ENCODE measurements around the gene FBXO28. TPM values are rescaled to one million over a fixed set of nuclear protein-coding genes. Genes with fewer than 3 reads are reported as not detected.
A peak's percentile ranks its signal among the peaks of the same experiment; 100 is the strongest.
"Not testable (repeated sequence)": the region's sequence is repeated elsewhere in the genome, so short reads cannot be mapped to it uniquely, and the experiment has no call there.

FBXO28 gene
- total RNA-seq, 5 donors from 2014 or later (not counting 1 experiment from before 2014, with no cell fraction given), result 25.9 to 34.8 (median 33.3) TPM

- POLR2A ChIA-PET, result no interaction called here
- no peak for ATAC-seq (replicated peaks in 1 of 4)
Observed at GRCh38 chr1:224199679-224200078, 85.8 kb downstream of the FBXO28 start.

GRCh38 chr1:224201383-224201782 is 87.5 kb downstream of the FBXO28 start:
- Histone ChIP-seq H3K27me3 (replicated peaks in 1 of 2; ENCODE audit: control insufficient read depth in 2 of 2, extremely low read depth in 1 of 2, insufficient read depth in 2 of 2, low read length in 1 of 2) (no peaks in the 10 kb centered on the region), H3K9me3 (no peaks in the 10 kb centered on the region), H3K4me3 (ENCODE audit: control insufficient read depth in 1 of 2, extremely low read depth in 1 of 2, low read length in 1 of 2) (no peak overlapping the region), H3K4me1 (ENCODE audit: control insufficient read depth in 1 of 2, extremely low read depth in 1 of 2, insufficient read depth in 2 of 2, low read length in 2 of 2) (peaks cover 0 to 11% of the 10 kb centered on the region in 2 experiments), H3K27ac (ENCODE audit: low read length) (no peak overlapping the region), H3K36me3 (ENCODE audit: control insufficient read depth in 2 of 2, extremely low read depth in 1 of 2, insufficient read depth in 1 of 2, low read length in 1 of 2) (no peaks in the 10 kb centered on the region)
- DNase-seq (no peak), ATAC-seq (replicated peaks in 1 of 4) (no peak)
- ChIA-PET POLR2A (no interaction called here), CTCF (no interaction called here)
- H3K27me3 Mint-ChIP-seq, result no peaks in the 10 kb centered on the region
- peaks cover 4% of the 10 kb centered on the region for H3K36me3 Mint-ChIP-seq
- peaks cover 9 to 15% (median 15%) of the 10 kb centered on the region in 3 donors for H3K4me1 Mint-ChIP-seq
- H3K9me3 Mint-ChIP-seq, result no peaks in the 10 kb centered on the region
- H3K4me3 Mint-ChIP-seq, result no peak overlapping the region
- WGBS (ENCODE audit: insufficient coverage), result 100% methylated on average over 2 of the region's 5 CpGs
- H3K27ac Mint-ChIP-seq, result no peak overlapping the region

More at GRCh38 chr1:224199679-224200078, 85.8 kb downstream of the FBXO28 start:
- Mint-ChIP-seq H3K4me1 (peaks cover 3 to 9% (median 6%) of the 10 kb centered on the region in 3 donors), H3K4me3 (no peak overlapping the region), H3K36me3 (peaks cover 11% of the 10 kb centered on the region), H3K27ac (no peak overlapping the region), H3K9me3 (no peaks in the 10 kb centered on the region), H3K27me3 (no peaks in the 10 kb centered on the region)
- Histone ChIP-seq H3K4me3 (ENCODE audit: control insufficient read depth in 1 of 2, extremely low read depth in 1 of 2, low read length in 1 of 2) (no peak overlapping the region), H3K27me3 (replicated peaks in 1 of 2; ENCODE audit: control insufficient read depth in 2 of 2, extremely low read depth in 1 of 2, insufficient read depth in 2 of 2, low read length in 1 of 2) (no peaks in the 10 kb centered on the region), H3K27ac (ENCODE audit: low read length) (no peak overlapping the region), H3K36me3 (ENCODE audit: control insufficient read depth in 2 of 2, extremely low read depth in 1 of 2, insufficient read depth in 1 of 2, low read length in 1 of 2) (no peaks in the 10 kb centered on the region), H3K9me3 (no peaks in the 10 kb centered on the region), H3K4me1 (ENCODE audit: control insufficient read depth in 1 of 2, extremely low read depth in 1 of 2, insufficient read depth in 2 of 2, low read length in 2 of 2) (peaks cover 0 to 2% of the 10 kb centered on the region in 2 experiments)
- CTCF ChIA-PET, result interaction anchor here in 1 of 2 donors (0.7 kb wide), 1 partner anchor 875 kb away, joined by 6 read pairs; no protein-coding TSS in a partner anchor
- DNase-seq, result no peak
- no CpG with 5 or more reads among the region's 2 CpGs for WGBS (ENCODE audit: insufficient coverage)

GRCh38 chr1:224201853-224202252 is 87.9 kb downstream of the FBXO28 start:
- ATAC-seq (replicated peaks in 1 of 4), result no peak
- no peaks in the 10 kb centered on the region for H3K27me3 Mint-ChIP-seq
- no peaks in the 10 kb centered on the region for H3K9me3 ChIP-seq
- peaks cover 4% of the 10 kb centered on the region for H3K36me3 Mint-ChIP-seq
- H3K36me3 ChIP-seq (ENCODE audit: control insufficient read depth in 2 of 2, extremely low read depth in 1 of 2, insufficient read depth in 1 of 2, low read length in 1 of 2), result no peaks in the 10 kb centered on the region
- H3K4me3 Mint-ChIP-seq, result no peak overlapping the region
- H3K9me3 Mint-ChIP-seq, result no peaks in the 10 kb centered on the region
- H3K27ac ChIP-seq (ENCODE audit: low read length), result no peak overlapping the region
- CTCF ChIA-PET, result no interaction called here
- H3K4me3 ChIP-seq (ENCODE audit: control insufficient read depth in 1 of 2, extremely low read depth in 1 of 2, low read length in 1 of 2), result no peak overlapping the region
- DNase-seq, result no peak
- peaks cover 0 to 11% of the 10 kb centered on the region in 2 experiments for H3K4me1 ChIP-seq (ENCODE audit: control insufficient read depth in 1 of 2, extremely low read depth in 1 of 2, insufficient read depth in 2 of 2, low read length in 2 of 2)
- H3K27me3 ChIP-seq (replicated peaks in 1 of 2; ENCODE audit: control insufficient read depth in 2 of 2, extremely low read depth in 1 of 2, insufficient read depth in 2 of 2, low read length in 1 of 2), result no peaks in the 10 kb centered on the region
- H3K27ac Mint-ChIP-seq, result no peak overlapping the region
- peaks cover 9 to 15% (median 15%) of the 10 kb centered on the region in 3 donors for H3K4me1 Mint-ChIP-seq
- no CpG with 5 or more reads among the region's 4 CpGs for WGBS (ENCODE audit: insufficient coverage)
- POLR2A ChIA-PET, result no interaction called here

GRCh38 chr1:224203243-224204016 is 89.5 kb downstream of the FBXO28 start:
- CTCF ChIA-PET, result interaction anchor here in 1 of 2 donors (0.6 kb wide), 1 partner anchor 11 kb away, joined by 3 read pairs; no protein-coding TSS in a partner anchor
- Histone ChIP-seq H3K9me3 (no peaks in the 10 kb centered on the region), H3K36me3 (ENCODE audit: control insufficient read depth in 2 of 2, extremely low read depth in 1 of 2, insufficient read depth in 1 of 2, low read length in 1 of 2) (no peaks in the 10 kb centered on the region), H3K27me3 (replicated peaks in 1 of 2; ENCODE audit: control insufficient read depth in 2 of 2, extremely low read depth in 1 of 2, insufficient read depth in 2 of 2, low read length in 1 of 2) (no peaks in the 10 kb centered on the region), H3K4me3 (ENCODE audit: control insufficient read depth in 1 of 2, extremely low read depth in 1 of 2, low read length in 1 of 2) (no peak overlapping the region), H3K4me1 (ENCODE audit: control insufficient read depth in 1 of 2, extremely low read depth in 1 of 2, insufficient read depth in 2 of 2, low read length in 2 of 2) (peaks cover 0 to 11% of the 10 kb centered on the region in 2 experiments), H3K27ac (ENCODE audit: low read length) (no peak overlapping the region)
- H3K9me3 Mint-ChIP-seq, result no peaks in the 10 kb centered on the region
- H3K27ac Mint-ChIP-seq, result no peak overlapping the region
- no peak overlapping the region for H3K4me3 Mint-ChIP-seq
- POLR2A ChIA-PET, result interaction anchor here in 1 of 2 donors (0.6 kb wide), 1 partner anchor 225 kb away, joined by 6 read pairs; no protein-coding TSS in a partner anchor
- DNase-seq (peak in 1 of 35 experiments; percentile 8), ATAC-seq (replicated peaks in 1 of 4) (no peak)
- no CpG with 5 or more reads among the region's 8 CpGs for WGBS (ENCODE audit: insufficient coverage)
- H3K27me3 Mint-ChIP-seq, result no peaks in the 10 kb centered on the region
- H3K4me1 Mint-ChIP-seq, result peaks cover 9 to 15% (median 15%) of the 10 kb centered on the region in 3 donors
- H3K36me3 Mint-ChIP-seq, result peaks cover 4% of the 10 kb centered on the region

- Mint-ChIP-seq H3K9me3 (no peaks in the 10 kb centered on the region), H3K36me3 (peaks cover 4% of the 10 kb centered on the region), H3K27ac (no peak overlapping the region), H3K4me3 (peak overlapping the region in 2 of 3 donors; percentile 15 to 41), H3K4me1 (peaks cover 9 to 15% (median 15%) of the 10 kb centered on the region in 3 donors), H3K27me3 (no peaks in the 10 kb centered on the region)
- H3K36me3 ChIP-seq (ENCODE audit: control insufficient read depth in 2 of 2, extremely low read depth in 1 of 2, insufficient read depth in 1 of 2, low read length in 1 of 2), result no peaks in the 10 kb centered on the region
- CTCF ChIA-PET, result no interaction called here
- no peaks in the 10 kb centered on the region for H3K9me3 ChIP-seq
- H3K27ac ChIP-seq (ENCODE audit: low read length), result no peak overlapping the region
- ATAC-seq (replicated peaks in 1 of 4) (peak in 3 of 4 experiments; percentile 60 to 72 (median 65)), DNase-seq (peak in 9 of 35 experiments; percentile 5 to 52 (median 26))
- peaks cover 0 to 11% of the 10 kb centered on the region in 2 experiments for H3K4me1 ChIP-seq (ENCODE audit: control insufficient read depth in 1 of 2, extremely low read depth in 1 of 2, insufficient read depth in 2 of 2, low read length in 2 of 2)
- H3K4me3 ChIP-seq (ENCODE audit: control insufficient read depth in 1 of 2, extremely low read depth in 1 of 2, low read length in 1 of 2), result no peak overlapping the region
- POLR2A ChIA-PET, result interaction anchor here in 1 of 2 donors (0.6 kb wide), 1 partner anchor 38 kb away, joined by 5 read pairs; no protein-coding TSS in a partner anchor
- 29% methylated on average over 2 of the region's 4 CpGs for WGBS (ENCODE audit: insufficient coverage)
- no peaks in the 10 kb centered on the region for H3K27me3 ChIP-seq (replicated peaks in 1 of 2; ENCODE audit: control insufficient read depth in 2 of 2, extremely low read depth in 1 of 2, insufficient read depth in 2 of 2, low read length in 1 of 2)
Observed at GRCh38 chr1:224205438-224205840, 91.5 kb downstream of the FBXO28 start.

- H3K4me1 ChIP-seq (ENCODE audit: control insufficient read depth in 1 of 2, extremely low read depth in 1 of 2, insufficient read depth in 2 of 2, low read length in 2 of 2), result peaks cover 0 to 11% of the 10 kb centered on the region in 2 experiments
- H3K36me3 ChIP-seq (ENCODE audit: control insufficient read depth in 2 of 2, extremely low read depth in 1 of 2, insufficient read depth in 1 of 2, low read length in 1 of 2); H3K36me3 Mint-ChIP-seq; DNase-seq; H3K27me3 Mint-ChIP-seq; H3K9me3 Mint-ChIP-seq; ATAC-seq (replicated peaks in 1 of 4); H3K27me3 ChIP-seq (replicated peaks in 1 of 2; ENCODE audit: control insufficient read depth in 2 of 2, extremely low read depth in 1 of 2, insufficient read depth in 2 of 2, low read length in 1 of 2); H3K4me3 ChIP-seq (ENCODE audit: control insufficient read depth in 1 of 2, extremely low read depth in 1 of 2, low read length in 1 of 2); H3K27ac Mint-ChIP-seq; POLR2A ChIA-PET; H3K9me3 ChIP-seq; H3K27ac ChIP-seq (ENCODE audit: low read length): not testable (repeated sequence)
- Mint-ChIP-seq H3K4me3 (peak overlapping the region in 1 of 3 donors; percentile 15), H3K4me1 (peaks cover 9 to 15% (median 15%) of the 10 kb centered on the region in 3 donors)
- CTCF ChIA-PET, result interaction anchor here in 1 of 2 donors (0.6 kb wide), 1 partner anchor 84 kb away, joined by 3 read pairs; no protein-coding TSS in a partner anchor
- 92% methylated on average over 2 of the region's 10 CpGs for WGBS (ENCODE audit: insufficient coverage)
Observed at GRCh38 chr1:224205931-224206538, 92.1 kb downstream of the FBXO28 start.
